Hepatic stellate cell (primary cell): ENCODE results near the gene EIF3K.

Experiments used
- DNase-seq: peaks from one replicate; pipeline ENCODE4 v3.0.0; 2011; ENCODE audit warnings: low spot score

EIF3K gene

DNA sequence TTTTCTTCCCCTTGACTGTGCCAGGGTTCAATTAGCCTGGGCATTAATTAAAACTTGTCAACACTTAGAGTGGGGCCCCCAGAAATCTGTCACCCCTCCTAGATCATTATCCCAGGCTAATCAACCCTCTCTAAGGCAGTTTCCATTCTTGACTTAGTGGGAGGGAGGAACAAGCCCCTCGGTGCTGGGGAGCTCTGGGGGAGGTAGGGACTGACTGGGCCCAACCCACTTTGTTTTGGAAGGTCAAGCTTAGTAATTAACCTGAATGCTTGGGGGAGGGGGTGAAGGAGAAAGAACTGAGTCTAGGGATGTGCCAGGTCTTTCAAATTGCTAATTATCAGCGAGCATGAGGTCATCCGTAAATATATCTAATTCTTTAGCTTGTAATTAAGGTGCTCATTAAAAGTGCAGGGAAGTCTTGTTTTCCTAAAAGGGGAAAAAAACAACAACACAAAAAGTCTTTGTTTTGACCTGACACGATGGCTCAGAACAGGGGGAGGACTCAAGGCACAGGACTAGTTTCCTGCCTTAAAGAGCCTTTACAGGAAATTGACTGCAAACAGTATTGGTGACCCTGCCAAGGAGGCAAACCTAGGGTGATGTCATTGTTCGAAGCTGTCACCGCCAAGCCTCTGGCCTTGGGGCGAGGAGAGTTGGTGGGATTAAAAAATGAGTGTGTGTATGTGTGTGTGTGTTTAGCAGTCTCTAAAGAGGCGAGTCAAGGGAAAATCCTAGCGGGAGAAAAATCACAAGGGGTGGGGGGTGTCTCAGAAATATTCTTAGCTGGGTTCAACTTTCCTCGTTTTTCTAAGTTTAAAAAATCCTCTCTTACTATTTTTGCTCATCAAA is 47.9 kb downstream of the EIF3K start:
- DNase-seq = peak; percentile 59

DNA sequence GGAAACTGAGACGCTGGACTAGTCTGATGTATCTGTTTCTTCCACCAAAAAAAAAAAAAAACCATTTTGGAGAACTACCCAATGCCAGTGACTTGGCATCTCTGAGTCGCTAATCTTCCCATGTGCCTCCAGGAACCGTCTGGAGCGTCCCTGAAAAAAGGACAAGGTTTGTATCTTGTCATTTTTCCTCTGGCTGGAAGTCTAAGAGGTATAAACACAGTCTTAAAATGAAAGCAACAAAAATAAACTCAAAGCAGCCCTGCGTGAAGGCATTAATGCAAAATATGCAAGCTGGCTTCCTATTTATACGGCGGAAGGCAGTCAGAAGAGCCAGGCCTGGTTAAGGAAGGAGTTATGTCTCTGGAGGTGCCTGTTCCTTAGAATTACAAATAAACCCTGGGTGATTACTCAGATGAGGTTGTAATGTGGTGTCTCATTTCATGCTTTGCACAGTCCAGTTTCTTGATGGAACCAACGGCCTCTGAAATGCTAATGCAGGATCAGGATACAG is 48.7 kb downstream of the EIF3K start:
- peak; percentile 62 for DNase-seq

DNA sequence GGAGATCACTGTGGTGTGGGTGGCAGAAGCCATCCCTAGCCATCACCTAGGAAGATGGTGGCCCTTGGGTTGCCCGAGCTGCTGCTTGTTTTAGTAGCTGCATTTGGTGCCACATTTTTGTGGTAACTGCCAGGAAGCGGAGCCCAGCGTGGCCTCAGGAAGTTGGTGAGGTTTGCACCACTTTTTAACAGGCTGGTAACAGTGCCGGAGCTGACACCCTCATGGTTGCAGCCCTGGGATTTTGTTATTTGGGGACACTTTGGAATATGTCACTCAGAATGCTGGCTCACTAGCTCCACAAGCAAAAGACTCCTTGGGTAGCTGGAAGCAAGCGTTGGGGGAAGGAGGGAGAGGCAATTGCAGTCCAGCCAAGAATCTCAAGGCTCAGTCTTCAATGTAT is 50.6 kb downstream of the EIF3K start:
- no peak for DNase-seq

DNA sequence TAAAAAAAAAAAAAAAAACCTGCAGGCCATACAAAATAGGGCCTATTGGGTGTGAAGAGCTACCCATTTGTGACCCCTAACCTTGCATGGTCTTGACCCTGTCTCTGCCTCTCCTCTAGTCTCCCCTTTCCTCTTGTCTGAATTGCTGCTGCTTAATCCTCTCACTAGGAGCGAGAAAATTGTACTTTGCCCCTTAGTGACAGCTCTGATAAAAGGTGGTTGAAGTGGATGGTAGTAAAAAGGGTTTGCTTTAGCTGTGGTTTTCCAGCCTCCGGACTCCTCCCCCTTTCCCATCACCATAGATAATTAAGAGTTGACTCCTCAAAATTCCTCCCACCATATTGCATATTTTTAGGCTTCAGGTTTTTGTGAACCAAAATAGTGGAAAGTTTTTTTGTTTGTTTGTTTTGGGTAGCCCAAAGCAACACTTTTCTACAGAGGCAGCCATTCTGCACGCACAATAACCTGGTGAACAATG is 52.0 kb downstream of the EIF3K start:
- DNase-seq = no peak

DNA sequence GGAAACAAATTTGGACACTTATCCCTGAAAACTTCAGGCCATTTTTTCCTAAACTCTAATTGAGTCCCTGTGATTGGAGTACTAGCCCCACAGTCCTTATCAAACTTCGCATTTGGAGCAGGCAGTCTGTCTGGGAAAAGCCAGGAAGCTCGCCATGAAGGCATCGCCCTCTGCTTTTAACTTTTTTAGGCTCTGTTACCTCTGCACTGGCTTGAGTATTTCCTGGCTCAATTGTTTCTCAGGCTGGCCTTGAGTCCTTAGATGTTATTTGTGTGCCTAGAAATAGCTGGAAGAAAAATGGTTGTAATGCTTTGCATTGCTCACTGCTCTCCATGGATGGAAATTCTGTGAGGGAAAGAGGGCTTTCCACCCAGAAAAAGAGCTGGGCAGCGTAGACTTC is 52.7 kb downstream of the EIF3K start:
- no peak for DNase-seq

DNA sequence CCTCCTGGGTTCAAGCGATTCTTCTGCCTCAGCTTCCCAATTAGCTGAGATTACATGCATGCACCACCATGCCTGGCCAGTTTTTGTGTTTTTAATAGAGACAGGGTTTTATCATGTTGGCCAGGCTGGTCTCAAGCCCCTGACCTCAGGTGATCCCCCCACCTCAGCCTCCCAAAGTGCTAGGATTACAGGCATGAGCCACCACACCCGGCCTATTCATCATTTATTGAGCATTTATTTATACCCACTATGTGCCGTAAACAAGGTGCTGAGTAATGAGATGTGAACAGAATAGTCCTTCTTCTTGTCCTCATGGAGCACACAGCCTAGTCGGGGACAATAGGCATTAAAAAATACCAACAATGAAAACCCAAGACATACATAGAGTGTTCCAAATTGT is 54.0 kb downstream of the EIF3K start:
- no peak for DNase-seq

DNA sequence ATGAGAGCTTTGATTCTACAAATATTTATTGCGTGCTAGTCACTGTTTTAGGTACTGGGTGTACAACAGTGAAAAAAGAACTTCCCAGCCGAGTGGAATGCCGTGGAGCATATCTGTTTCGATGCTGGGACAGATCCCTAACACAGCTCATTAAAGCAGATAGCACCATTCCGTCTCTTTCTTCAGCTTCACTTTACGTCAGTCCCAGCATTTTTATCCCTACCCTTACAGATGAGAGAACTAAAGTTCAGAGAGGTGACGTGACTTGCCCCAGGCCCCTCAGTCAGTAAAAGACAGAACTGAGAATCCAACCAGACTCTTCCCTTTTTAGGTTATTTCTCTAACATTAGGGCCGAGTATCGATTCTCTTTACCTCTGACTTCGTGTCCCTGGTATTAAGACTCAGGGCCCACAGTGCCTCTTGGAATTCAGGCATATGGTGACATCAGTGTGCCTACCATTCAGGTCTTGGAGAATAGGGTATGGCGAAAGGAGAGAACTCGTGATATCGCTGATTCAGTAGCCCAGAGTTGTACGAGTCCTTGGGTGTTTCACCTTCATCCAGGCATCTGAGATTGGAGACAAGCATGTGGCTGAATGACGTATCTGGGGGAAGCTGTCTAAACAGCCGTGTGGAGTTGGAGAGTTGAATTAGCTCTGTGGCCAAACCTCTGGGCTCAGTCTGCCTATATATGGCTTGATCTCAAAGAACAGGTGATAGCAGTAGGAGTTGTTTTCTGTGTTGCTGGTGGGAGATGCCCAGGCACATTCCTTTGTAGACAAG is 55.6 kb downstream of the EIF3K start:
- no peak for DNase-seq

DNA sequence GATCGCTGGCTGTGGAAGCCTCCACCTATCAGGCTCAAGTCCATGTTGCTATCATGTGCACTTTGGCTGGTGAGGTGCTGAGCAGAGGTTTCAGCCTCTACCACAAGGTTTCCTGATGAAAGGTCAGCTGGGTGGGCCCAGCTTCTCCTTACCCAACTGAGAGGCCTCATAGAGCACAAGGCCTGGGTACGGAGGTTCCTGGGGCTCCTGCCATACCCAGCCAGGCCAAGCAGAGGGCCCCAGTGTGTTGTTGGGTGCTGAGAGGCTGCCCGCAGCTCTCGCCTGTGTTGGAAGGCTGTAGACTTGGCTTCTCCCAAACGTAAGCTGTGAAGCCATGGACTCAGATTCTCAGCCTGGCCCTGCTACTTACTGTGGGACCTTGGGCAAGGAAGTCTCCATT is 56.6 kb downstream of the EIF3K start:
- no peak for DNase-seq

DNA sequence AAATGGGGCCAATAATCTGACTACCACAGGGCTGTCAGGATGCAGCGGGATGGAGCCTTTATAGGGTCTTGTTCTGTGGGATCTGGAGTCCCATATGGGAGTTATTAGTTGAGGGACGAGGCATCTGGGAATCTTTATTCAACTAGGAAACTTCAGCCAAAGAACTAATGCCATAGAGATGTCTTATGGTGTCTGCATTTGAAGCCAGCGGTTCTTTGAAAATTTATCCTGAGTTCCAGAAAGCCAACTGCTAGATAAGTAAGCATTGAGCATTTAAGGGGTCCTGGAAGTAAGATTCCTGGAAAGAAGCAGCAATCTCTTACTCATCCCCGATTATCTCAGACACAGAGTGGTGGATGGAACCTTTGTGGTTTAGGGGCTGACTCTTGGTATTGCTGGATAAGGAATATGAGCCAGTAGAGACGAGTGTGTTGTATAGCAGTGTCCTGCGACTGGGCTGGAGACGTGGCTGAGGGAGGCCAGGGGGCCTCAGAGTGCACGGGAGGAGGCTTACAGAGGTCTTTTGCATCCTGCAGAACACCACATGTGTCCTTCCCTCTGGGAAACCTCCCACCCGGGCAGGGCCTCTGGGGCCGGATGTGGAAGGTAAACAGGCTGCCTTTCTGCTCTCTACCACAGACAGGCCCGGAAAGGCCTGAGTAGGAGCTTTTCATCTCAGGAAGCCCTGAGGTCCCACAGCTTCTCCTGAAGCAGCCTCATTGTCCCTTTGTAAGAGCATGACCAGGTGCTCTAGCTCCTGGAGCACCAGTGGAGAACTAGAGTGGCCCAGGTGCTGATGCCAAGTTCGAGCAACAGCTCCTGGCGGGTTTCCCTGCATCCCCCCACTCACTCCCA is 57.3 kb downstream of the EIF3K start:
- peak; percentile 59 for DNase-seq

DNA sequence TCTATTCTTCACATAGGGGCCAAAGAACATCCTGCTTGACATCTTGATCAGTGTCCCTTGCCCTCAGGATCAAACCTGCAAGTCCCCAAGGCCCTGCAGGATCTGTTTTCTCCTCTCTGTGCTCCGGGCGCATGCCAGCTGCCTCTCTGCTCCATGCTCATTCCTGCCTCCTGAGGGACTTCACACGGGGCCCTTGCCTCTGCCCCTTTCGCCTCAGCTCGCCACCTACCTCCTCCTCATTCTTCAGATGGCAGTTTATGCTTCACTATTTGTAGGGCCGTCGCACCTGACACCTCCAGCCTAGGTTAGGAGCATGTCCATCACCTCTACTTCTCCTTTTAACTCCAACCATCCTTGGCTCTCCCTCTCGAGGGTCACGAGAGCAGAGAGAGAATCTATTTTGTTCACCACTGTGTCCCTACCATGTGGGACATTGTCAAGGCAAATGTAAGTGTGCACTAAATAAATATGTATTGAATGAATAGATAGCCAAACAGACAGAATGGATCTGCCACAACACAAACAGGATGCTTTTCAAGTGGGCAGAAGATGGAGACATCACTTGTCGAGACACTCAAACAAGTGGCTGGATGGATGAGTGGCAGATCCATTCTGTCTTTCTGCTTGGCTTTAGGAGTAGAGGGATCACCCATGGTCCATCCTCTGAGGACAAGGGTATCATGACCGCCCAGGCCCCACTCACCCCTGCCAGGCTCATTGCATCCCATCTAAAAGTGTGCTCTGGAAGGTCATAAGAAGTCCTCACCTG is 58.1 kb downstream of the EIF3K start:
- DNase-seq = no peak

DNA sequence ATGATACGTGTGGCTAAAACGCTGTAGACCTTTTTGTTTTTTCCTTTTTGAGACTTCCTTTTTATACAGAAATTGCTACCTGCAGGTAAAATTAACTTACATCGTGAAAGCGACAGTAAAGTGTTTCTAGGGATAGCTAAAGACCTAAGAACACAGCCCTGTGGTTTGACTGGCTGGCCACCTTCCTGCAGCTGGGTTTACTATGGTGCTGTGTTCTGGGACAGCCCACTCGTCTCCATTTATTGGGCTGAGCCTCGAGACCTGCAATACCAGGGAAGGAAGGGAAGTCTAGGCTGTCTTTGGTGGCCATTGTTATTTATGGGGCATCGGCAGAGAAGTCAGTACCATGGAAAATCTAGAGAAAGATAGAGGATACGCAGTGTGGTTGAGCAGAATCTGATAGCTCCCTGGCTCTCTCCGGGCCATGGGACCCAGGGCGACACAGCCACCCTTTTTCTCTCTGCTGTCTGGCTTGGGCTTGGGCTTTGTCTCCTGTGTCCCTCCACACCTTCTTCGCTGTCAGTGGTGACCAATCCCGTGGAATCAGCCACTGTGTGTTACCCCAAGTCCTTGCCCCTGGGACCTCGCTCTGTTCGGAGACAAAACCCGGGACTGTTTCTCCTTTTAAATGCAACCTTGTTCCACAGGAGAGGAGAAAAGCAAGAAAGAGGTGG is 59.4 kb downstream of the EIF3K start:
- no peak for DNase-seq

DNA sequence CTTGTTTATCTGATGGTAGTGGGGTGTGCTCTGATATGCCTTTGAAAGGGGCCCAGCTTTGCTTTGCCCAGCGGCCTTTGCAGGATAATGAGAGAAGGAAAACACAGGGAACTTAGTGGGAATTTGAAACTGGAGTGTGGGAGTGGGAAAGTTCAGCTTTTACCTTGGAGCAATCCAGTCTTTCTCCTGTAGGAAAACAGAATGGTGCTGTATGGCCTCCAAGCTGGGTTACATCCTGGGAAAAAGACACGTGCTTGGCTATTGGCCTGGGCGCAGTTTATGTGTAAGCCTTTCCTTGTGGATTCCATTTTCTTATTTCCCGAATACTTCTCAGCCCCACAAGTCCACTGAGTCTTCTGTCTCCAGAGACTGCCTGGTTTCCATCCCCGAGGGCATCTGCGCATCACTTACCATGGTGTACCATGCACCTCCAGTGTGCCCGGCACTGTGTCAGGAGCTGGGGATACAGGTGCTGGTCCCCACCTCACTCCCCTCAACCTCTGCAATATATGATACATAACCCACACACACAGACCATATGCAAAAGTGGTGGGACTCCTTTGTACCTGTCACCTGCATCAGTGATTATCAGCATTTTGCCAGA is 60.0 kb downstream of the EIF3K start:
- no peak for DNase-seq

DNA sequence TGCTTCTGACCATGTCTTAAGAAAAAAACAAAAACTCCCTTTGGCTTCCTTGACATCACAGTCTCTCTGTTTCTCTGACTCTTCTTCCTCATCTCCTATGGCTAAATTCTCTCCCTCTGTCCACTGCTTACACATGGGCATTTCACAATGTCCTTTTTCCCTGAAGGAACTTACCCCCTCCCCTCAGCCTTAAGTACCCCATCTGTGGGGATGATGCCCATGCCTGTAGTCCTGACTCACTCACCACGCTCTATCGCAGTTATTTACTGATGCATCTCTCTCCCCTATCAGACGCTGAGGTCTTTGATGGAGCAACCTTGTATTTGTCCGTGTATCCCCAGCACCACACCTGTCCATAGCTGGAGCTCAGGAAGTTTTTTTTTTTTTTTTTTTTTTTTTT is 60.9 kb downstream of the EIF3K start:
- DNase-seq = no peak

DNA sequence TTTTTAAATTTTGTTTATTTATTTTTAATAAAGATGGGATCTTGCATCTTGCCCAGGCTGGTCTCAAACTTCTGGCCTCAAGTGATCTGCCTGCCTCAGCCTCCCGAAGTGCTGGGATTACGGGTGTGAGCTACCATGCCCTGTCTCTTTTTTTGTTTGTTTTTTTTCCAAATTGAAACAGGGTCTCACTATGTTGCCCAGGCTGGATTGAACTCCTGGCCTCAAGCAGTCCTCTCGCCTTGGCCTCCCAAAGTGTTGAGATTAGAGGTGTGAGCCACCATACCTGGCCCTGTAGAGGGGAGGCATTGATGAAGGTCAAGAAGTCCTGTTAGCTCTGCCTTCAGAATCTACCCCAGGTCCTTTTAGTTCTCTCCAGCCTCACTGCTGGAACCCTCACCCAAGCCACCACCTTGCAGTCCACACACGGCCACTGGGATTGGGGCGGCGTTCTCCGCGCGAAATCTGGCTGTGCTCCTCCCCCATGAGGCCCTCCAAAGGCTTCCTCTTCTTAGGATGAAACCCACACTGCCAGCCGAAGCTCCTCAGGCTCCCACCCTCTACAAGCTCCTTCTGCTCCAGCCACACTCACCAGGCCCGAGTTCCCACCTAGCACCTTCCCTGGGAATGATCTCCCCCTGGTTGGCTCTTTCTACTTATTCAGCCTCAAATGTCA is 63.3 kb downstream of the EIF3K start:
- DNase-seq = no peak

DNA sequence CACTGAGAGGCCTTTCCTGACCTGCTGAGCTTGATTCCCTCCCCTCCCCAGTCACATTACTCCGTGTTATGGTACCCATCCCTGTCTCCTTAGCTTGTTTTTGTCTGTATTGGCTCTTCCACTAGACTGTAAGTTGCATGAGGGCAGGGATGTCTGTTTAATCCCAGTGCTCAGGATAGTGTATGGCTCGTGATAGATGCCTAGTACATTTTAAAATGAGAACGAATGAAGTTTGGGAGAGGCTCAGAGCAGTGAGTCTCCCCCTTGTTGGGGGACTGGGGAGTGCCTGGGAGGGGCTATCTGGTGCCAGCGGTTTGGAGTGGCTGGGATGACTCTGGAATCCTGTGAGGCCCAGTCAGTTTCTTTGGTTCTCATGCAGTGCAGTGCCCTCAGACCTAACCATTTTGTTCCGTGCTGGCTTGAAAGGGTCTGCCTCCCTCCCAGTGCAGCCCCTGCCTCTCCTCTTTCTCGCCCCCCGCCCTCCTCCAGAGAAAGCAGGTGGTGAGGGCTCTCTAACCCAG is 63.9 kb downstream of the EIF3K start:
- DNase-seq = no peak

DNA sequence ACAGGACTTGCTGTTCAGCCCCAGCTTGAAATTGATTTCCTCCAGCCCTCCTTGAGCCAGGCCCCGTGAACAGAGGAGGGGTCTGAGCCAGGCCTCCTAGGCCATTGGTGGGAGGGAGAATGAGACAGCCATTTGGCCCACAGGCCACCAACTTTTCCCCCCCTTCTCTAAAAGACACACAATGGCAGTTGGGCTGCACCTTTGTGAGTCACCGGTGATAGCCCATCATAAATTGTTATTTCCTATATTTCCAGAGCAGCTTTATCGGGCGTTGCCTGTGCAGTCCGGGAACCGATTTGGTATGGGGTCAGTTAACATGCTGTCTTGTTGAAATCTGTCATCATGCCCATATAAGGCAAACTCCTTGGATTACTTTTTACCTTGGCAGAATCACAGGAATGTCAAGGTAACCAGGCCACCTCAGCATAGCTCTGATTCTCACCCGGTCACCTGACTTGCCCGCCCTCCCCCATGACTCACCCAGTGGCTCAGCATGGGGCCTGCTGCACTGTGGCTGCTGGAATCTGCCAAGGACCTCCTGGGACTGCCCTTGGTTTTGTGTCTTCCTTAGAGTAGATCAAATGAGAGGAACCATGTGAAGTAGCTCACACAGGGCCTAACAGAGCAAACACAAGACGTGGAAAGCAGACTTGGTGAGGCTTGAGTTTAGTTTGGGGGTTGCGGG is 64.5 kb downstream of the EIF3K start:
- DNase-seq = peak; percentile 79

DNA sequence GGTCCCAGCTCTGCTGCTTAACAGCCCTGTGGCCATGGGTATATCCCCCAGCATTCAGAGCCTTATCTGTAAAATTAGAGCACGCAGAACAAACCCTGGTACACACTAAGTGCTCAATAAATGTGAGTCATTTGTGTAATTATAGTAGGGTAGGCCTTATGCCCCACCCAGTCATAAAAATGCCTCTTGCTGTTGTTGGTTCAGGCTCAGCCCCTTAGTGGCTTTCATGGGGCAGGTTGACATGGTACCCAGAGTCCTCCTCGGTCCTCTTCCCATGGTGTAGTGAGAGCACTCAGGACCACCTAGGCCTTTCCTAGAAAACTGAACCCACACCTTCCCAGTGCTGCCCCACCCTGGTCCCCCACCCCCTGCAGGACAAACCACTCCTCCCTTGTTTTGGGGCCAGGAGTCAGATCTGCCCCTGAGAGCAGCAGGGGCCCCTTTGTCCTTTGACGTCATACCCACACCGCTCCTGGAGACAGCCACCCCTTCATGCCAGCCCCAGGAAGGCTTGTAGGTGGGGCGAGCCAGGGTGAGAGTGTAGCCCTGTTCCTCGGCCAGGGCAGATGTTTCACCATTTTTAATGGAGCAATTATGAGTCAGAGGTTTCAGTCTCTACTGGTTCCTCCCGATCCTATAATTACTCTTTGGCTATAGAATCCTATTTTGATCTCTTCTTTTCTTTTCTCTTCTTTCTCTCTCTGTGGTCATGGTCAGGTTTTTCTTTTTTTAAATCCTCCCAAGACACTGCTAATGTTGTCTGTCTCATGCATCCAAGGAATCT is 65.3 kb downstream of the EIF3K start:
- peak; percentile 73 for DNase-seq
